ENCODE results near the gene CNOT10.

The CNOT10 gene

DNA sequence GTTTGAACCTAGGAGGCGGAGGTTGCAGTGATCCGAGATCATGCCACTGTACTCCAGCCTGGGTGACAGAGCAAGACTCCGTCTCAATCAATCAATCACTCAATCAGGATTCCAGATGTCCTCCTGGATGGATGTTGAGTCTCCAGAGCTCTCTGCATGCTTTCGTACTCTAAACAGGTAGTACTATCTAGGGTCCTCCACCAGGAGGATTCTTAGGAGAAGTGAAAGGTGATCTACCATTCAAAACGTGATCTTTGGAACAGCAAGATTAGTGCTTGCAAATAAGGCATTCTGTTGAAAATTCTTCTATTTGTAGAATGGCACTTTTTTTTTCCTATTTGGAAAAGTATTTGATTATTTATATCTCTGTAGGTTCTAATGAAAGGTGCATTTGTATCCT is 34.3 kb downstream of the CNOT10 start:
- Histone ChIP-seq H3K4me1 (ENCODE audit: control insufficient read depth, low read length) (no peaks in the 10 kb centered on the region), H3K4me2 (ENCODE audit: low read length) (no peak overlapping the region), H3K36me3 (ENCODE audit: control insufficient read depth, low read length) (peaks cover 51% of the 10 kb centered on the region), H3F3A (ENCODE audit: control insufficient read depth, insufficient read depth) (no peaks in the 10 kb centered on the region), H3K9me3 (ENCODE audit: control insufficient read depth, insufficient read depth, low read length) (no peaks in the 10 kb centered on the region), H3K4me3 (ENCODE audit: low read length) (no peak overlapping the region), H3K27me3 (ENCODE audit: control insufficient read depth, low read length) (no peaks in the 10 kb centered on the region), H4K20me1 (ENCODE audit: control insufficient read depth, insufficient read depth, low read depth, low read length) (no peaks in the 10 kb centered on the region), H3K79me2 (ENCODE audit: control insufficient read depth, low read length) (no peaks in the 10 kb centered on the region), H3K27ac (ENCODE audit: low read depth, low read length) (no peak overlapping the region), H3K9me2 (replicated peaks; ENCODE audit: control insufficient read depth, low read length) (no peaks in the 10 kb centered on the region)
- no peak for TF ChIP-seq EZH2phosphoT487 (IDR thresholded peaks at IDR 0.05; ENCODE audit: borderline replicate concordance, low read length)
- TF ChIP-seq, protein P1, sequence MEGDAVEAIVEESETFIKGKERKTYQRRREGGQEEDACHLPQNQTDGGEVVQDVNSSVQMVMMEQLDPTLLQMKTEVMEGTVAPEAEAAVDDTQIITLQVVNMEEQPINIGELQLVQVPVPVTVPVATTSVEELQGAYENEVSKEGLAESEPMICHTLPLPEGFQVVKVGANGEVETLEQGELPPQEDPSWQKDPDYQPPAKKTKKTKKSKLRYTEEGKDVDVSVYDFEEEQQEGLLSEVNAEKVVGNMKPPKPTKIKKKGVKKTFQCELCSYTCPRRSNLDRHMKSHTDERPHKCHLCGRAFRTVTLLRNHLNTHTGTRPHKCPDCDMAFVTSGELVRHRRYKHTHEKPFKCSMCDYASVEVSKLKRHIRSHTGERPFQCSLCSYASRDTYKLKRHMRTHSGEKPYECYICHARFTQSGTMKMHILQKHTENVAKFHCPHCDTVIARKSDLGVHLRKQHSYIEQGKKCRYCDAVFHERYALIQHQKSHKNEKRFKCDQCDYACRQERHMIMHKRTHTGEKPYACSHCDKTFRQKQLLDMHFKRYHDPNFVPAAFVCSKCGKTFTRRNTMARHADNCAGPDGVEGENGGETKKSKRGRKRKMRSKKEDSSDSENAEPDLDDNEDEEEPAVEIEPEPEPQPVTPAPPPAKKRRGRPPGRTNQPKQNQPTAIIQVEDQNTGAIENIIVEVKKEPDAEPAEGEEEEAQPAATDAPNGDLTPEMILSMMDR (IDR thresholded peaks at IDR 0.05; ENCODE audit: low read depth, low read length, poor library complexity, severe bottlenecking), result no peak

DNA sequence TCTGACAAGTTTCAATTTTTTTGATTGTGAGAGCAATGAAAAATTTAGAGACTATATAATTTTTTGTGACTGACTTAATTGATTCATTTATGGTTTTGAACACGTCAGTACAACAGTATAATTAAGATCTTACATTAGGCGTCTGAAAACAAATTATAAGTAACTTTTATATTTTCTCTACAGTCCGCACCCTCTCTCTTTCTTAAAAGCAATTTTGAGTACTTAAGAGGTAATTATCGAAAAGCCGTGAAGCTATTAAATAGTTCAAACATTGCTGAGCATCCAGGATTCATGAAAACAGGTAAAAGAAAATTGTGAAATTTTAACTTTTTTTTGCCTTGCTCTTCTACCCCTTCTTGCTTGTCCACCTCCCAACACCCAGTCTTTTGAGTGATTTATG is 34.9 kb downstream of the CNOT10 start:
- H3K27me3 ChIP-seq (ENCODE audit: control insufficient read depth, low read length), result no peaks in the 10 kb centered on the region
- H3K4me3 ChIP-seq (ENCODE audit: low read length), result no peak overlapping the region
- no peaks in the 10 kb centered on the region for H3K4me1 ChIP-seq (ENCODE audit: control insufficient read depth, low read length)
- H3K4me2 ChIP-seq (ENCODE audit: low read length), result no peak overlapping the region
- no peak overlapping the region for H3K27ac ChIP-seq (ENCODE audit: low read depth, low read length)
- H3F3A ChIP-seq (ENCODE audit: control insufficient read depth, insufficient read depth), result no peaks in the 10 kb centered on the region
- no peaks in the 10 kb centered on the region for H4K20me1 ChIP-seq (ENCODE audit: control insufficient read depth, insufficient read depth, low read depth, low read length)
- no peaks in the 10 kb centered on the region for H3K9me2 ChIP-seq (replicated peaks; ENCODE audit: control insufficient read depth, low read length)
- no peaks in the 10 kb centered on the region for H3K79me2 ChIP-seq (ENCODE audit: control insufficient read depth, low read length)
- H3K9me3 ChIP-seq (ENCODE audit: control insufficient read depth, insufficient read depth, low read length), result no peaks in the 10 kb centered on the region
- H3K36me3 ChIP-seq (ENCODE audit: control insufficient read depth, low read length), result peaks cover 50% of the 10 kb centered on the region
- TF ChIP-seq, protein P1 (IDR thresholded peaks at IDR 0.05; ENCODE audit: low read depth, low read length, poor library complexity, severe bottlenecking), result no peak
- no peak for TF ChIP-seq EZH2phosphoT487 (IDR thresholded peaks at IDR 0.05; ENCODE audit: borderline replicate concordance, low read length)

DNA sequence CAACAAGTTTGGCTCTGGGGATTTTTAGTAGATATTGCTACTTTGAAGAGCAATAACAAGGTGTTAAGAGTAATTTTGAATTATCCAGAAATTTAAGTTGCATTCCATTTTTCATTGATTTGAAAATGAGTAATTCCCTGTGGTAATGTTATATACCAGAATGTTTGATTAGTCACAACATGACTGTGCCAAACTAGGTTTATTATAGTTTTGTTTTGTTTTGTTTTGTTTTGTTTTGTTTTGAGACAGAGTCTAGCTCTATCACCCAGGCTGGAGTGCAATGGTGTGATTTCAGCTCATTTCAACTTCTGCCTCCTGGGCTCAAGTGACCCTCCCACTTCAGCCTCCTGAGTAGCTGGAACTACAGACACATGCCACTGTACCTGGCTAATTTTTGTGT is 40.7 kb downstream of the CNOT10 start:
- no peaks in the 10 kb centered on the region for H3K4me1 ChIP-seq (ENCODE audit: control insufficient read depth, low read length)
- H3K4me2 ChIP-seq (ENCODE audit: low read length), result no peak overlapping the region
- H3K27me3 ChIP-seq (ENCODE audit: control insufficient read depth, low read length), result no peaks in the 10 kb centered on the region
- H3F3A ChIP-seq (ENCODE audit: control insufficient read depth, insufficient read depth), result no peaks in the 10 kb centered on the region
- H3K27ac ChIP-seq (ENCODE audit: low read depth, low read length), result no peak overlapping the region
- H3K4me3 ChIP-seq (ENCODE audit: low read length), result no peak overlapping the region
- TF ChIP-seq, protein P1 (IDR thresholded peaks at IDR 0.05; ENCODE audit: low read depth, low read length, poor library complexity, severe bottlenecking), result no peak
- TF ChIP-seq EZH2phosphoT487 (IDR thresholded peaks at IDR 0.05; ENCODE audit: borderline replicate concordance, low read length), result no peak
- no peaks in the 10 kb centered on the region for H3K9me2 ChIP-seq (replicated peaks; ENCODE audit: control insufficient read depth, low read length)
- H3K36me3 ChIP-seq (ENCODE audit: control insufficient read depth, low read length), result peaks cover 44% of the 10 kb centered on the region
- H3K79me2 ChIP-seq (ENCODE audit: control insufficient read depth, low read length), result no peaks in the 10 kb centered on the region
- H4K20me1 ChIP-seq (ENCODE audit: control insufficient read depth, insufficient read depth, low read depth, low read length), result no peaks in the 10 kb centered on the region
- no peaks in the 10 kb centered on the region for H3K9me3 ChIP-seq (ENCODE audit: control insufficient read depth, insufficient read depth, low read length)

Data from DOHH2 (cell line).